ENCODE data around the gene LAMTOR1. TPM values are rescaled to one million over a fixed set of nuclear protein-coding genes. Genes with fewer than 3 reads are reported as not detected.
"Not testable (repeated sequence)": the region's sequence is repeated elsewhere in the genome, so short reads cannot be mapped to it uniquely, and the experiment has no call there.

The LAMTOR1 gene
- total RNA-seq, 2 experiments from 2014 or later, result 50.3 to 52.4 TPM

- Mint-ChIP-seq H3K4me3 (no peak overlapping the region), H3K36me3 (ENCODE audit: low read depth) (no peaks in the 10 kb centered on the region), H3K4me1 (ENCODE audit: low read depth) (peaks cover 8% of the 10 kb centered on the region), H3K27me3 (peaks cover 12% of the 10 kb centered on the region), H3K9me3 (no peaks in the 10 kb centered on the region), H3K27ac (no peak overlapping the region)
- ChIA-PET POLR2A (no interaction called here), CTCF (interaction anchor here (1.2 to 4.2 kb wide), 2 partner anchors 8 to 47 kb away, joined by 4 to 20 read pairs; no protein-coding TSS in a partner anchor)
- ATAC-seq (no peak), DNase-seq (peak; percentile 12)
- intact Hi-C loops (cut with micrococcal nuclease), result no loop called here
- TF ChIP-seq CTCF (IDR thresholded peaks at IDR 0.05), result no peak
Observed at GRCh38 chr11:72135891-72136683, 33.0 kb upstream of the LAMTOR1 start.

GRCh38 chr11:72135473-72135872 lies 32.4 kb upstream of the LAMTOR1 start, which contains the start of gene FOLR3:
FOLR3 (plus strand) TSS chr11:72135725; CDS start chr11:72135953, 228 bp downstream.
- intact Hi-C loops (cut with micrococcal nuclease); ATAC-seq; DNase-seq; H3K4me3 Mint-ChIP-seq; H3K36me3 Mint-ChIP-seq (ENCODE audit: low read depth); H3K9me3 Mint-ChIP-seq; POLR2A ChIA-PET; H3K27ac Mint-ChIP-seq; H3K4me1 Mint-ChIP-seq (ENCODE audit: low read depth): not testable (repeated sequence)
- CTCF ChIA-PET, result interaction anchor here (4.2 kb wide), 1 partner anchor 8 kb away, joined by 20 read pairs; no protein-coding TSS in a partner anchor
- peaks cover 12% of the 10 kb centered on the region for H3K27me3 Mint-ChIP-seq

GRCh38 chr11:72132646-72133045 lies 29.5 kb upstream of the LAMTOR1 start:
- Mint-ChIP-seq H3K9me3 (peaks cover 13% of the 10 kb centered on the region), H3K4me1 (ENCODE audit: low read depth) (peaks cover 5% of the 10 kb centered on the region), H3K27me3 (peaks cover 13% of the 10 kb centered on the region), H3K27ac (no peak overlapping the region), H3K36me3 (ENCODE audit: low read depth) (peaks cover 12% of the 10 kb centered on the region), H3K4me3 (no peak overlapping the region)
- POLR2A ChIA-PET, result no interaction called here
- intact Hi-C loops (cut with micrococcal nuclease), result no loop called here
- no peak for TF ChIP-seq CTCF (IDR thresholded peaks at IDR 0.05)
- DNase-seq, result no peak
- CTCF ChIA-PET, result interaction anchor here (1.1 to 4.2 kb wide), 2 partner anchors 11 to 107 kb away, joined by 4 to 20 read pairs; no protein-coding TSS in a partner anchor
- ATAC-seq, result no peak

GRCh38 chr11:72129381-72129780 lies 26.3 kb upstream of the LAMTOR1 start:
- DNase-seq (no peak), ATAC-seq (no peak)
- peaks cover 13% of the 10 kb centered on the region for H3K27me3 Mint-ChIP-seq
- ChIA-PET POLR2A (no interaction called here), CTCF (interaction anchor here (1.1 to 2.3 kb wide), 3 partner anchors 15 to 104 kb away, joined by 3 to 11 read pairs (median 9); no protein-coding TSS in a partner anchor)
- no peak overlapping the region for H3K27ac Mint-ChIP-seq
- H3K9me3 Mint-ChIP-seq, result peaks cover 13% of the 10 kb centered on the region
- no peak for TF ChIP-seq CTCF (IDR thresholded peaks at IDR 0.05)
- peaks cover 12% of the 10 kb centered on the region for H3K36me3 Mint-ChIP-seq (ENCODE audit: low read depth)
- no peak overlapping the region for H3K4me3 Mint-ChIP-seq
- intact Hi-C loops (cut with micrococcal nuclease), result no loop called here
- no peaks in the 10 kb centered on the region for H3K4me1 Mint-ChIP-seq (ENCODE audit: low read depth)

GRCh38 chr11:72127923-72128322 lies 24.8 kb upstream of the LAMTOR1 start:
- H3K4me1 Mint-ChIP-seq (ENCODE audit: low read depth), result no peaks in the 10 kb centered on the region
- POLR2A ChIA-PET, result interaction anchor here (0.6 kb wide), 1 partner anchor 14 kb away, joined by 4 read pairs; no protein-coding TSS in a partner anchor
- ATAC-seq, result no peak

More at GRCh38 chr11:72127923-72128322, 24.8 kb upstream of the LAMTOR1 start:
- intact Hi-C loops (cut with micrococcal nuclease), result no loop called here
- H3K4me3 Mint-ChIP-seq, result no peak overlapping the region
- peaks cover 12% of the 10 kb centered on the region for H3K36me3 Mint-ChIP-seq (ENCODE audit: low read depth)
- peaks cover 13% of the 10 kb centered on the region for H3K9me3 Mint-ChIP-seq
- no peak for DNase-seq
- no peak overlapping the region for H3K27ac Mint-ChIP-seq
- no peak for TF ChIP-seq CTCF (IDR thresholded peaks at IDR 0.05)
- CTCF ChIA-PET, result interaction anchor here (0.8 to 2.3 kb wide), 4 partner anchors 16 to 103 kb away, joined by 3 to 10 read pairs (median 6); no protein-coding TSS in a partner anchor
- H3K27me3 Mint-ChIP-seq, result peaks cover 7% of the 10 kb centered on the region
